K562 (cell line): ENCODE results near the gene ODF4. TPM values are rescaled to one million over a fixed set of nuclear protein-coding genes. Genes with fewer than 3 reads are reported as not detected.

ENCODE experiments used
- ADNP ChIP-seq: fragments of 200-800 bp; sonication (Bioruptor generic); IDR thresholded peaks from 2 replicates; pipeline ENCODE4 v1.6.1; 2016; ENCODE audit warnings: missing genetic modification characterization, missing compliant biosample characterization
- CREB3 ChIP-seq: fragments of 450-650 bp; conservative IDR thresholded peaks from 2 replicates; pipeline ENCODE4 v1.6.1; 2016; ENCODE audit warnings: missing genetic modification characterization, low read depth, mild to moderate bottlenecking, missing compliant biosample characterization, moderate library complexity
- CREM ChIP-seq: IDR thresholded peaks from 2 replicates; pipeline ENCODE4 v1.6.1; 2014; ENCODE audit warnings: antibody characterized with exemption, low read depth
- ERF ChIP-seq: fragments of 450-650 bp; formaldehyde crosslinking; IDR thresholded peaks from 2 replicates; pipeline ENCODE4 v1.4.0; 2020; ENCODE audit warnings: mild to moderate bottlenecking, mixed read lengths
- ESRRA ChIP-seq: fragments of 450-650 bp; IDR thresholded peaks from 2 replicates; pipeline ENCODE4 v1.6.1; 2014; ENCODE audit warnings: low read depth, mild to moderate bottlenecking, moderate library complexity, borderline replicate concordance
- FOXM1 ChIP-seq, 2 experiments: fragments of 450-650 bp in 1 of 2; sonication (generic) in 1 of 2; formaldehyde crosslinking in 1 of 2; IDR thresholded peaks; 2 replicates each; pipeline versions ENCODE4 v1.6.1 to v1.9.0; 2017 to 2022; ENCODE audit warnings: low read depth in 2 of 2, mild to moderate bottlenecking in 2 of 2, missing genetic modification reagents in 1 of 2, moderate library complexity in 1 of 2
- FOXP1 ChIP-seq: sonication (generic); formaldehyde crosslinking; IDR thresholded peaks from 2 replicates; pipeline ENCODE4 v1.8.0; 2022; ENCODE audit warnings: mild to moderate bottlenecking, missing genetic modification reagents
- HNRNPK ChIP-seq: fragments of 200-400 bp; formaldehyde crosslinking; IDR thresholded peaks from one replicate; pipeline ENCODE4 v1.6.1; 2018; ENCODE audit warnings: mild to moderate bottlenecking, low read depth, low read length; ENCODE audit not compliant: poor library complexity, severe bottlenecking
- MCM2 ChIP-seq: fragments of 450-650 bp; IDR thresholded peaks from 2 replicates; pipeline ENCODE4 v1.6.1; 2017; ENCODE audit warnings: low read depth, mild to moderate bottlenecking
- NR2C1 ChIP-seq, 2 experiments: fragments of 450-650 bp; IDR thresholded peaks; 2 replicates each; pipeline ENCODE4 v1.6.1; 2017; ENCODE audit warnings: mild to moderate bottlenecking in 2 of 2, antibody characterized with exemption in 1 of 2, inconsistent platforms in 1 of 2, missing compliant biosample characterization in 1 of 2, missing genetic modification characterization in 1 of 2
- PRMT5 ChIP-seq: sonication (generic); formaldehyde crosslinking; IDR thresholded peaks from 2 replicates; pipeline ENCODE4 v1.5.0; 2020; ENCODE audit warnings: missing genetic modification reagents
- PYGO2 ChIP-seq: fragments of 450-650 bp; IDR thresholded peaks from 2 replicates; pipeline ENCODE4 v1.6.1; 2016; ENCODE audit warnings: mild to moderate bottlenecking, missing genetic modification characterization, moderate library complexity, missing compliant biosample characterization
- RCOR1 ChIP-seq, 2 experiments: IDR thresholded peaks; 2 replicates each; pipeline ENCODE4 v1.6.1; 2012; ENCODE audit warnings: low read depth in 2 of 2, low read length in 2 of 2, borderline replicate concordance in 1 of 2, improper control_type of control experiment in 1 of 2
- RFX5 ChIP-seq: IDR thresholded peaks from 2 replicates; pipeline ENCODE4 v1.6.1; 2011; ENCODE audit warnings: low read depth, mild to moderate bottlenecking, improper control_type of control experiment, low read length
- SIN3A ChIP-seq, 2 experiments: fragments of 150-350 bp in 1 of 2; IDR thresholded peaks; 2 replicates each; pipeline ENCODE4 v1.6.1; 2011 to 2016; ENCODE audit warnings: borderline replicate concordance in 2 of 2, low read depth in 2 of 2, low read length in 2 of 2, mild to moderate bottlenecking in 2 of 2, moderate library complexity in 2 of 2; ENCODE audit not compliant: control insufficient read depth in 1 of 2
- SPI1 ChIP-seq: IDR thresholded peaks from 2 replicates; pipeline ENCODE4 v1.6.1; 2011; ENCODE audit warnings: low read depth, low read length, control low read depth, borderline replicate concordance
- TFAP4 ChIP-seq: sonication (generic); formaldehyde crosslinking; IDR thresholded peaks from 2 replicates; pipeline ENCODE4 v1.8.0; 2022; ENCODE audit warnings: missing genetic modification reagents, mild to moderate bottlenecking, moderate library complexity, borderline replicate concordance
- XRCC5 ChIP-seq: fragments of 200-400 bp; formaldehyde crosslinking; IDR thresholded peaks from 2 replicates; pipeline ENCODE4 v1.6.1; 2017; ENCODE audit warnings: low read depth, mild to moderate bottlenecking, low read length
- ZFP1 ChIP-seq: fragments of 450-650 bp; formaldehyde crosslinking; IDR thresholded peaks from 2 replicates; pipeline ENCODE4 v1.4.0; 2020; ENCODE audit warnings: mild to moderate bottlenecking, mixed read lengths
- ZNF140 ChIP-seq: fragments of 250-450 bp; sonication (Bioruptor Pico); IDR thresholded peaks from 2 replicates; pipeline ENCODE4 v1.8.0; 2021; ENCODE audit warnings: moderate library complexity, mild to moderate bottlenecking, inconsistent platforms
- ZNF174 ChIP-seq: fragments of 250-450 bp; sonication (Bioruptor Pico); IDR thresholded peaks from 2 replicates; pipeline ENCODE4 v1.4.0; 2020; ENCODE audit warnings: mild to moderate bottlenecking
- ZNF232 ChIP-seq: sonication (generic); formaldehyde crosslinking; IDR thresholded peaks from 2 replicates; pipeline ENCODE4 v1.8.0; 2022; ENCODE audit warnings: mild to moderate bottlenecking, missing genetic modification reagents
- ZNF347 ChIP-seq: fragments of 450-650 bp; formaldehyde crosslinking; IDR thresholded peaks from 2 replicates; pipeline ENCODE4 v1.4.0; 2020; ENCODE audit warnings: low read depth, mild to moderate bottlenecking, moderate library complexity
- ZNF644 ChIP-seq: fragments of 200-800 bp; sonication (Bioruptor generic); IDR thresholded peaks from 2 replicates; pipeline ENCODE4 v1.6.1; 2016; ENCODE audit warnings: low read depth, missing genetic modification characterization, missing compliant biosample characterization
- ZNF785 ChIP-seq: fragments of 250-450 bp; sonication (Bioruptor Pico); IDR thresholded peaks from 2 replicates; pipeline ENCODE4 v1.4.0; 2020; ENCODE audit warnings: mild to moderate bottlenecking
- polyA plus RNA-seq, 8 experiments: library from polyadenylated mRNA; depleted of rRNA in 4 of 8; stranded (reverse) in 5 of 8; unstranded in 3 of 8; fragments of >200 nt; fragmentation: Nextera tagmentation in 2 of 8; fragmentation: Illumina TruSeq in 1 of 8; extraction: Ambion mirVana in 2 of 8; extraction: Trizol in 1 of 8; gene quantifications; 2 replicates each; pipeline versions ENCODE4 v1.2.1 to v1.2.3, GENCODE V29; 2011 to 2014; ENCODE audit warnings: inconsistent platforms in 1 of 8, missing spikeins in 1 of 8
- total RNA-seq, 7 experiments: library from RNA; depleted of rRNA in 6 of 7; stranded (reverse); fragments of >200 nt in 6 of 7; fragmentation: Illumina TruSeq in 2 of 7; extraction: Trizol in 2 of 7; gene quantifications; 2 replicates each; pipeline versions ENCODE4 v1.2.1 to v1.2.3, GENCODE V29; 2011 to 2021; ENCODE audit warnings: low replicate concordance in 1 of 7
- TF ChIP-seq, protein P1 (sequence below), 2 experiments: fragments of 450-650 bp; IDR thresholded peaks; 2 replicates each; pipeline ENCODE4 v1.6.1; 2016

Gene ODF4
- total and polyA plus RNA-seq, 9 of the 15 experiments (the other 6 are each of a cell fraction or from before 2014, with no cell fraction given): not detected

- TF ChIP-seq ZNF644 (tag): no peak
- no peak for TF ChIP-seq ZNF174
- peak; percentile 86 for TF ChIP-seq ESRRA
- TF ChIP-seq RCOR1 (IDR thresholded peaks at IDR 0.05; ENCODE audit: borderline replicate concordance in 1 of 2, low read depth in 2 of 2, low read length in 2 of 2): peak in 1 of 2 experiments; percentile 67; a peak in 1 of 4 replicates
- TF ChIP-seq MCM2: no peak
- TF ChIP-seq FOXP1 (CRISPR knock-in tag): no peak
- no peak for TF ChIP-seq ZNF785 (CRISPR knock-in tag)
- TF ChIP-seq HNRNPK: no peak
- TF ChIP-seq PYGO2 (tag): no peak
- no peak for TF ChIP-seq ZNF232 (CRISPR knock-in tag)
- no peak for TF ChIP-seq CREB3 (tag)
- peak; percentile 97 for TF ChIP-seq SPI1
- TF ChIP-seq, protein P1, sequence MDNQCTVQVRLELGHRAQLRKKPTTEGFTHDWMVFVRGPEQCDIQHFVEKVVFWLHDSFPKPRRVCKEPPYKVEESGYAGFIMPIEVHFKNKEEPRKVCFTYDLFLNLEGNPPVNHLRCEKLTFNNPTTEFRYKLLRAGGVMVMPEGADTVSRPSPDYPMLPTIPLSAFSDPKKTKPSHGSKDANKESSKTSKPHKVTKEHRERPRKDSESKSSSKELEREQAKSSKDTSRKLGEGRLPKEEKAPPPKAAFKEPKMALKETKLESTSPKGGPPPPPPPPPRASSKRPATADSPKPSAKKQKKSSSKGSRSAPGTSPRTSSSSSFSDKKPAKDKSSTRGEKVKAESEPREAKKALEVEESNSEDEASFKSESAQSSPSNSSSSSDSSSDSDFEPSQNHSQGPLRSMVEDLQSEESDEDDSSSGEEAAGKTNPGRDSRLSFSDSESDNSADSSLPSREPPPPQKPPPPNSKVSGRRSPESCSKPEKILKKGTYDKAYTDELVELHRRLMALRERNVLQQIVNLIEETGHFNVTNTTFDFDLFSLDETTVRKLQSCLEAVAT (IDR thresholded peaks at IDR 0.05): no peak
- peak; percentile 82 for TF ChIP-seq NR2C1 (IDR thresholded peaks at IDR 0.05)
- TF ChIP-seq NR2C1 (tag; IDR thresholded peaks at IDR 0.05): peak; percentile 89
- TF ChIP-seq TFAP4 (CRISPR knock-in tag): peak; percentile 43; the same call in 1 of the 2 replicates
- no peak for TF ChIP-seq ERF (CRISPR knock-in tag)
- TF ChIP-seq CREM: no peak
- no peak for TF ChIP-seq SIN3A (IDR thresholded peaks at IDR 0.05; ENCODE audit: borderline replicate concordance in 2 of 2, control insufficient read depth in 1 of 2, low read depth in 2 of 2, low read length in 2 of 2)
- no peak for TF ChIP-seq ZNF140
- no peak for TF ChIP-seq ZNF347
- 0 out of 2 replicates have a peak, but pooled peaks have one; percentile 15 for TF ChIP-seq ADNP (tag)
- no peak for TF ChIP-seq FOXM1 (IDR thresholded peaks at IDR 0.05; ENCODE audit: low read depth)
- no peak for TF ChIP-seq FOXM1 (CRISPR knock-in tag; IDR thresholded peaks at IDR 0.05; ENCODE audit: low read depth)
- no peak for TF ChIP-seq ZFP1
- no peak for TF ChIP-seq XRCC5
- no peak for TF ChIP-seq PRMT5 (CRISPR knock-in tag)
- TF ChIP-seq RFX5: no peak
These were observed 46.8 kb upstream of the ODF4 start (continued) for GRCh38 chr17:8292639-8293395.
